ENCODE data around the gene IAH1. TPM values are rescaled to one million over a fixed set of nuclear protein-coding genes. Genes with fewer than 3 reads are reported as not detected.

Gene IAH1
- total RNA-seq, 2 donors from 2014 or later = 45.9 to 71.0 TPM

GRCh38 chr2:9533663-9534062, 59.3 kb downstream of the IAH1 start:
- peaks cover 0 to 6% of the 10 kb centered on the region in 2 donors for H3K4me1 ChIP-seq
- H3K36me3 ChIP-seq = peaks cover 21% of the 10 kb centered on the region

GRCh38 chr2:9535177-9535576, 60.8 kb downstream of the IAH1 start:
- peaks cover 0 to 14% of the 10 kb centered on the region in 2 donors for H3K4me1 ChIP-seq
- H3K36me3 ChIP-seq = peaks cover 21% of the 10 kb centered on the region
- no peak for TF ChIP-seq CTCF (IDR thresholded peaks at IDR 0.05)

More at GRCh38 chr2:9533663-9534062, 59.3 kb downstream of the IAH1 start:
- no peak for DNase-seq (ENCODE audit: low spot score)
- Histone ChIP-seq H3K4me3 (no peak overlapping the region), H3K9me3 (no peaks in the 10 kb centered on the region), H3K27ac (no peak overlapping the region), H3K27me3 (no peaks in the 10 kb centered on the region)
- no peak for TF ChIP-seq CTCF (IDR thresholded peaks at IDR 0.05)

GRCh38 chr2:9536504-9536903, 62.2 kb downstream of the IAH1 start:
- Histone ChIP-seq H3K4me1 (peaks cover 0 to 14% of the 10 kb centered on the region in 2 donors), H3K27me3 (no peaks in the 10 kb centered on the region), H3K36me3 (peaks cover 21% of the 10 kb centered on the region), H3K9me3 (no peaks in the 10 kb centered on the region), H3K4me3 (no peak overlapping the region), H3K27ac (no peak overlapping the region)
- no peak for DNase-seq (ENCODE audit: low spot score)
- no peak for TF ChIP-seq CTCF (IDR thresholded peaks at IDR 0.05)

More at GRCh38 chr2:9535177-9535576, 60.8 kb downstream of the IAH1 start:
- no peak overlapping the region for H3K4me3 ChIP-seq
- DNase-seq (ENCODE audit: low spot score) = no peak
- H3K27me3 ChIP-seq = no peaks in the 10 kb centered on the region
- H3K9me3 ChIP-seq = no peaks in the 10 kb centered on the region
- no peak overlapping the region for H3K27ac ChIP-seq

- no peak for DNase-seq (ENCODE audit: low spot score)
- Histone ChIP-seq H3K9me3 (no peaks in the 10 kb centered on the region), H3K4me3 (no peak overlapping the region), H3K36me3 (peaks cover 21% of the 10 kb centered on the region), H3K27ac (peak overlapping the region; percentile 25 to 40), H3K4me1 (peaks cover 0 to 14% of the 10 kb centered on the region in 2 donors), H3K27me3 (no peaks in the 10 kb centered on the region)
- TF ChIP-seq CTCF (IDR thresholded peaks at IDR 0.05) = no peak
These were observed 63.7 kb downstream of the IAH1 start for GRCh38 chr2:9538000-9538507.

Other genes with a start within 250 kb of the IAH1 start
- 10 to 100 TPM; 29.0 to 34.4 TPM for gene ITGB1BP1, start 51.0 kb upstream of the IAH1 start, total RNA-seq
- gene CPSF3, start 50.9 kb upstream of the IAH1 start, total RNA-seq = 10 to 100 TPM; 13.7 to 13.9 TPM
- gene ADAM17, start 81.3 kb downstream of the IAH1 start, total RNA-seq = 10 to 100 TPM; 12.2 to 16.4 TPM
- gene YWHAQ, start 156.4 kb downstream of the IAH1 start, total RNA-seq = 100 to 1,000 TPM; 139 to 204 TPM